WTC11 (cell line): ENCODE results near the gene ENG. TPM values are rescaled to one million over a fixed set of nuclear protein-coding genes. Genes with fewer than 3 reads are reported as not detected.
"Not testable (repeated sequence)": the region's sequence is repeated elsewhere in the genome, so short reads cannot be mapped to it uniquely, and the experiment has no call there.

Experiments used
- ATAC-seq: fragments of 200-7000 bp; cut with Tn5 transposase; 2 replicates; pipeline ENCODE4 v1.10.0; 2021; ENCODE audit warnings: mild to moderate bottlenecking, moderate library complexity
- CTCF ChIA-PET: fragments of 300-600 bp; sonication (Branson Sonifier 250); formaldehyde crosslinking; loops from one replicate; lab custom pipeline; 2021; ENCODE audit warnings: antibody characterized with exemption; lab: Charles Lee
- POLR2A ChIA-PET: fragments of 350-600 bp; sonication (Branson Sonifier 250); formaldehyde crosslinking; loops from one replicate; lab custom pipeline; 2021; ENCODE audit warnings: antibody characterized with exemption; lab: Charles Lee
- DNase-seq: peaks from one replicate; pipeline ENCODE4 v3.0.0; 2021; ENCODE audit warnings: low spot score
- H3K27ac Mint-ChIP-seq: 2 replicates; pipeline ENCODE4 v1.8.0; 2021; ENCODE audit warnings: mixed read lengths
- H3K27me3 Mint-ChIP-seq: 2 replicates; pipeline ENCODE4 v1.8.0; 2021; ENCODE audit warnings: low read depth, mild to moderate bottlenecking, moderate library complexity, mixed read lengths
- H3K36me3 Mint-ChIP-seq: 2 replicates; pipeline ENCODE4 v1.8.0; 2021; ENCODE audit warnings: mixed read lengths
- H3K4me1 Mint-ChIP-seq: 2 replicates; pipeline ENCODE4 v1.8.0; 2022; ENCODE audit warnings: mixed read lengths
- H3K4me3 Mint-ChIP-seq: 2 replicates; pipeline ENCODE4 v1.8.0; 2021; ENCODE audit warnings: mild to moderate bottlenecking, moderate library complexity, mixed read lengths
- H3K9me3 Mint-ChIP-seq: 2 replicates; pipeline ENCODE4 v1.8.0; 2021; ENCODE audit warnings: mixed read lengths
- CBFB ChIP-seq: sonication (generic); formaldehyde crosslinking; IDR thresholded peaks from 2 replicates; pipeline ENCODE4 v1.8.1; 2022; ENCODE audit warnings: mild to moderate bottlenecking, low read depth, missing genetic modification reagents
- E2F1 ChIP-seq: sonication (generic); formaldehyde crosslinking; IDR thresholded peaks from 2 replicates; pipeline ENCODE4 v1.8.0; 2022; ENCODE audit warnings: mild to moderate bottlenecking, missing genetic modification reagents
- ELF4 ChIP-seq: sonication (generic); formaldehyde crosslinking; IDR thresholded peaks from 2 replicates; pipeline ENCODE4 v1.8.1; 2022; ENCODE audit warnings: low read depth, mild to moderate bottlenecking, moderate library complexity, missing genetic modification reagents
- GRHL2 ChIP-seq: fragments of 250-450 bp; sonication (Bioruptor Pico); IDR thresholded peaks from 2 replicates; pipeline ENCODE4 v1.8.0; 2022; ENCODE audit warnings: mild to moderate bottlenecking, moderate library complexity; ENCODE audit not compliant: insufficient replicate concordance, severe bottlenecking
- HMGXB4 ChIP-seq: sonication (generic); formaldehyde crosslinking; IDR thresholded peaks from 2 replicates; pipeline ENCODE4 v1.8.1; 2023; ENCODE audit warnings: mild to moderate bottlenecking, moderate library complexity, missing genetic modification reagents
- NR3C1 ChIP-seq: sonication (generic); formaldehyde crosslinking; conservative IDR thresholded peaks from 2 replicates; pipeline ENCODE4 v1.8.1; 2023; ENCODE audit warnings: low read depth, mild to moderate bottlenecking, missing genetic modification reagents
- PRDM15 ChIP-seq: sonication (generic); formaldehyde crosslinking; IDR thresholded peaks from 2 replicates; pipeline ENCODE4 v1.8.0; 2022; ENCODE audit warnings: missing genetic modification reagents
- USF2 ChIP-seq: sonication (generic); formaldehyde crosslinking; IDR thresholded peaks from 2 replicates; pipeline ENCODE4 v1.8.1; 2023; ENCODE audit warnings: mild to moderate bottlenecking, missing genetic modification reagents, moderate library complexity
- ZNF121 ChIP-seq: sonication (generic); formaldehyde crosslinking; IDR thresholded peaks from 2 replicates; pipeline ENCODE4 v1.8.0; 2023; ENCODE audit warnings: missing genetic modification reagents
- ZNF219 ChIP-seq: sonication (generic); formaldehyde crosslinking; IDR thresholded peaks from 2 replicates; pipeline ENCODE4 v1.8.0; 2023; ENCODE audit warnings: missing genetic modification reagents, mild to moderate bottlenecking, borderline replicate concordance
- ZNF281 ChIP-seq: sonication (generic); formaldehyde crosslinking; IDR thresholded peaks from 2 replicates; pipeline ENCODE4 v1.8.0; 2023; ENCODE audit warnings: mild to moderate bottlenecking, missing genetic modification reagents
- total RNA-seq: library from RNA; stranded (reverse); gene quantifications from 3 replicates; pipeline ENCODE4 v1.2.3, GENCODE V29; 2021

Gene ENG
- total RNA-seq, 1 experiment from 2014 or later: 4.4 TPM

- H3K4me3 Mint-ChIP-seq, H3K27ac Mint-ChIP-seq, ATAC-seq, H3K27me3 Mint-ChIP-seq, POLR2A ChIA-PET, DNase-seq, H3K4me1 Mint-ChIP-seq: not testable (repeated sequence)
- Mint-ChIP-seq H3K36me3 (peaks cover 12% of the 10 kb centered on the region), H3K9me3 (peaks cover 16% of the 10 kb centered on the region)
- CTCF ChIA-PET: interaction anchor here (0.5 to 1.9 kb wide), 6 partner anchors 9 to 272 kb away, joined by 3 to 6 read pairs (median 4); partner anchors contain the start of genes ENG and FPGS
Measured at GRCh38 chr9:127845619-127846018, 8.8 kb downstream of the ENG start.

GRCh38 chr9:127844821-127845359 lies 9.6 kb downstream of the ENG start:
- Mint-ChIP-seq H3K36me3 (peaks cover 12% of the 10 kb centered on the region), H3K4me1 (peaks cover 9% of the 10 kb centered on the region), H3K27ac (peak overlapping the region; percentile 45), H3K27me3 (no peaks in the 10 kb centered on the region), H3K4me3 (no peak overlapping the region), H3K9me3 (peaks cover 16% of the 10 kb centered on the region)
- peak; percentile 83 for ATAC-seq
- CTCF ChIA-PET: interaction anchor here (0.7 to 1.9 kb wide), 9 partner anchors 10 to 273 kb away, joined by 3 to 6 read pairs (median 4); partner anchors contain the start of genes ENG and FPGS
- no peak for TF ChIP-seq USF2 (CRISPR knock-in tag)
- peak; percentile 69 for TF ChIP-seq PRDM15
- DNase-seq: peak; percentile 40
- POLR2A ChIA-PET: no interaction called here

GRCh38 chr9:127841087-127841835 lies 13.2 kb downstream of the ENG start:
- Mint-ChIP-seq H3K27ac (no peak overlapping the region), H3K9me3 (no peaks in the 10 kb centered on the region), H3K4me3 (no peak overlapping the region), H3K36me3 (no peaks in the 10 kb centered on the region), H3K27me3 (no peaks in the 10 kb centered on the region), H3K4me1 (peaks cover 11% of the 10 kb centered on the region)
- ATAC-seq: no peak
- TF ChIP-seq ZNF121 (CRISPR knock-in tag): no peak
- TF ChIP-seq ELF4 (CRISPR knock-in tag): no peak
- no peak for TF ChIP-seq NR3C1 (CRISPR knock-in tag)
- no peak for TF ChIP-seq ZNF281 (CRISPR knock-in tag)
- TF ChIP-seq CBFB (CRISPR knock-in tag): no peak
- TF ChIP-seq GRHL2: no peak
- TF ChIP-seq HMGXB4 (CRISPR knock-in tag): no peak
- TF ChIP-seq E2F1 (CRISPR knock-in tag): no peak
- no peak for TF ChIP-seq ZNF219
- ChIA-PET POLR2A (no interaction called here), CTCF (interaction anchor here (1.0 to 1.6 kb wide), 3 partner anchors 13 to 80 kb away, joined by 3 to 7 read pairs (median 3); no protein-coding TSS in a partner anchor)
- DNase-seq: no peak
